Measurements from ENCODE around the gene IFT81.

GRCh38 chr12:110249716-110250225 lies 125.6 kb downstream of the IFT81 start:
- TF ChIP-seq POLR2A (IDR thresholded peaks at IDR 0.05) (no peak), CTCF (IDR thresholded peaks at IDR 0.05) (no peak)
